Fibroblast of pulmonary artery (primary cell): ENCODE results near the gene RTP2.

ENCODE experiments used
- DNase-seq: peaks from one replicate; pipeline ENCODE4 v3.0.0-alpha.2; 2010; ENCODE audit warnings: low read depth
- H3K4me3 ChIP-seq: replicated peaks from 2 replicates; pipeline ENCODE4 v1.5.1; 2011; ENCODE audit warnings: low read depth, mild to moderate bottlenecking, control low read depth, low read length, moderate library complexity
- CTCF ChIP-seq: IDR thresholded peaks from 2 replicates; pipeline ENCODE4 v1.5.1; 2011; ENCODE audit warnings: mild to moderate bottlenecking, control low read depth, low read length, inconsistent platforms; ENCODE audit errors: missing control alignments

RTP2 gene

GRCh38 chr3:187729598-187729997 is 27.2 kb upstream of the RTP2 start:
- no peak overlapping the region for H3K4me3 ChIP-seq
- no peak for TF ChIP-seq CTCF
- no peak for DNase-seq

- no peak for DNase-seq
- no peak overlapping the region for H3K4me3 ChIP-seq
These were observed 26.7 kb upstream of the RTP2 start for GRCh38 chr3:187728940-187729583.

GRCh38 chr3:187728248-187728647 is 25.9 kb upstream of the RTP2 start:
- DNase-seq = no peak
- TF ChIP-seq CTCF = no peak
- no peak overlapping the region for H3K4me3 ChIP-seq

More at GRCh38 chr3:187728940-187729583, 26.7 kb upstream of the RTP2 start:
- TF ChIP-seq CTCF = no peak

- TF ChIP-seq CTCF = no peak
- no peak for DNase-seq
- H3K4me3 ChIP-seq = no peak overlapping the region
These were observed 24.2 kb upstream of the RTP2 start for GRCh38 chr3:187726564-187726963.

GRCh38 chr3:187725653-187726370 is 23.5 kb upstream of the RTP2 start:
- H3K4me3 ChIP-seq = no peak overlapping the region
- no peak for TF ChIP-seq CTCF
- DNase-seq = no peak

- no peak for TF ChIP-seq CTCF
- no peak for DNase-seq
- H3K4me3 ChIP-seq = no peak overlapping the region
These were observed 22.9 kb upstream of the RTP2 start for GRCh38 chr3:187725224-187725623.

GRCh38 chr3:187722206-187722612 is 19.9 kb upstream of the RTP2 start:
- no peak overlapping the region for H3K4me3 ChIP-seq
- no peak for TF ChIP-seq CTCF
- DNase-seq = no peak
